GM12891 (cell line): ENCODE data around the gene ADCY1.
"Not testable (repeated sequence)": the region's sequence is repeated elsewhere in the genome, so short reads cannot be mapped to it uniquely, and the experiment has no call there.

Experiments
- DNase-seq: peaks from one replicate; pipeline ENCODE4 v3.0.0; 2011; ENCODE audit warnings: low spot score; ENCODE audit not compliant: insufficient read length
- FAIRE-seq: peaks from 2 replicates; lab custom pipeline; 2011; peaks lifted over from hg19 to GRCh38; lab: Jason Lieb, UNC
- PAX5 ChIP-seq: IDR thresholded peaks from 2 replicates; pipeline ENCODE4 v1.6.1; 2011; ENCODE audit warnings: low read length, moderate library complexity, mild to moderate bottlenecking; ENCODE audit not compliant: insufficient read depth, severe bottlenecking
- POLR2A ChIP-seq: IDR thresholded peaks from 2 replicates; pipeline ENCODE4 v1.6.1; 2011; ENCODE audit warnings: low read depth, low read length, control low read depth
- POLR2AphosphoS5 ChIP-seq: IDR thresholded peaks from 2 replicates; pipeline ENCODE4 v1.6.1; 2011; ENCODE audit warnings: low read depth, low read length, control low read depth
- POU2F2 ChIP-seq: IDR thresholded peaks from 2 replicates; pipeline ENCODE4 v1.6.1; 2011; ENCODE audit warnings: low read depth, mild to moderate bottlenecking, control low read depth, low read length, moderate library complexity
- SPI1 ChIP-seq: IDR thresholded peaks from 2 replicates; pipeline ENCODE4 v1.6.1; 2011; ENCODE audit warnings: low read depth, low read length, control low read depth

ADCY1 gene

GRCh38 chr7:45721686-45722598 is 147.8 kb downstream of the ADCY1 start:
- TF ChIP-seq POLR2AphosphoS5: peak; percentile 62; the same call in 1 of the 2 replicates
- TF ChIP-seq POLR2A: peak; percentile 46; the same call in 1 of the 2 replicates
- TF ChIP-seq SPI1: no peak
- TF ChIP-seq PAX5: no peak
- TF ChIP-seq POU2F2: no peak
- FAIRE-seq: no peak
- no peak for DNase-seq

GRCh38 chr7:45725231-45725630 is 151.1 kb downstream of the ADCY1 start:
- not testable (repeated sequence) for DNase-seq, FAIRE-seq

- no peak for DNase-seq
- TF ChIP-seq POLR2A (no peak), POU2F2 (no peak), POLR2AphosphoS5 (no peak)
- no peak for FAIRE-seq
Measured at GRCh38 chr7:45726883-45727282, 152.7 kb downstream of the ADCY1 start.

GRCh38 chr7:45731692-45732443 is 157.7 kb downstream of the ADCY1 start:
- not testable (repeated sequence) for DNase-seq, FAIRE-seq

GRCh38 chr7:45738920-45739319 is 164.8 kb downstream of the ADCY1 start:
- DNase-seq, FAIRE-seq: not testable (repeated sequence)

- not testable (repeated sequence) for FAIRE-seq, DNase-seq
Measured at GRCh38 chr7:45740573-45740972, 166.4 kb downstream of the ADCY1 start.

GRCh38 chr7:45748976-45749375 is 174.8 kb downstream of the ADCY1 start:
- DNase-seq: not testable (repeated sequence)
- FAIRE-seq: peak; percentile 69

GRCh38 chr7:45751352-45751751 is 177.2 kb downstream of the ADCY1 start:
- not testable (repeated sequence) for DNase-seq, FAIRE-seq

- DNase-seq, FAIRE-seq: not testable (repeated sequence)
Measured at GRCh38 chr7:45756333-45756732, 182.2 kb downstream of the ADCY1 start.

- not testable (repeated sequence) for DNase-seq, FAIRE-seq
Measured at GRCh38 chr7:45756757-45757156, 182.6 kb downstream of the ADCY1 start.

- not testable (repeated sequence) for DNase-seq, FAIRE-seq
Measured at GRCh38 chr7:45759464-45759863, 185.3 kb downstream of the ADCY1 start.

- DNase-seq, FAIRE-seq: not testable (repeated sequence)
Measured at GRCh38 chr7:45761545-45762205, 187.5 kb downstream of the ADCY1 start.

- not testable (repeated sequence) for FAIRE-seq, DNase-seq
Measured at GRCh38 chr7:45762225-45762994, 188.2 kb downstream of the ADCY1 start.
